ENCODE measurements around the gene COMMD3. TPM values are rescaled to one million over a fixed set of nuclear protein-coding genes. Genes with fewer than 3 reads are reported as not detected.
A peak's percentile ranks its signal among the peaks of the same experiment; 100 is the strongest.

Gene COMMD3
- 10 to 100 TPM in 3 of 4 donors, 1 to 10 TPM in 1; 7.4 to 39.5 (median 25.8) TPM for total RNA-seq

GRCh38 chr10:22316286-22317075, at the start of gene COMMD3:
Gene COMMD3, plus strand, starts transcription at chr10:22316388. Its CDS starts 30 bp downstream, at chr10:22316418.
- H3K27me3 ChIP-seq: no peaks in the 10 kb centered on the region
- TF ChIP-seq POLR2A (IDR thresholded peaks at IDR 0.05) (peak; percentile 72 to 74), CTCF (IDR thresholded peaks at IDR 0.05) (no peak)
- no peaks in the 10 kb centered on the region for H3K36me3 ChIP-seq
- peak within 1 kb of the TSS; percentile 94 for H3K27ac ChIP-seq
- H3K4me1 ChIP-seq: peaks cover 3 to 7% of the 10 kb centered on the region in 2 donors
- DNase-seq: peak; percentile 87 to 88
- H3K9me3 ChIP-seq: no peaks in the 10 kb centered on the region
- peak within 1 kb of the TSS; percentile 65 to 94 for H3K4me3 ChIP-seq
- intact Hi-C loops (cut with DNase I; ENCODE audit: low total_unique reads): no loop called here

GRCh38 chr10:22268503-22268902, 47.7 kb upstream of the COMMD3 start:
- no peaks in the 10 kb centered on the region for H3K4me1 ChIP-seq
- no peak overlapping the region for H3K27ac ChIP-seq
- DNase-seq: no peak
- intact Hi-C loops (cut with DNase I; ENCODE audit: low total_unique reads): no loop called here
- H3K27me3 ChIP-seq: no peaks in the 10 kb centered on the region
- no peak overlapping the region for H3K4me3 ChIP-seq
- no peaks in the 10 kb centered on the region for H3K36me3 ChIP-seq
- no peaks in the 10 kb centered on the region for H3K9me3 ChIP-seq
- no peak for TF ChIP-seq POLR2A (IDR thresholded peaks at IDR 0.05)
- TF ChIP-seq CTCF (IDR thresholded peaks at IDR 0.05): no peak

- Histone ChIP-seq H3K27me3 (no peaks in the 10 kb centered on the region), H3K27ac (no peak overlapping the region), H3K36me3 (no peaks in the 10 kb centered on the region), H3K4me1 (no peaks in the 10 kb centered on the region), H3K9me3 (no peaks in the 10 kb centered on the region), H3K4me3 (no peak overlapping the region)
- DNase-seq: no peak
- no peak for TF ChIP-seq CTCF (IDR thresholded peaks at IDR 0.05)
- TF ChIP-seq POLR2A (IDR thresholded peaks at IDR 0.05): no peak
- intact Hi-C loops (cut with DNase I; ENCODE audit: low total_unique reads): no loop called here
Measured at GRCh38 chr10:22271786-22272185, 44.4 kb upstream of the COMMD3 start.

GRCh38 chr10:22278441-22278782, 37.8 kb upstream of the COMMD3 start:
- no peak for DNase-seq
- TF ChIP-seq POLR2A (IDR thresholded peaks at IDR 0.05) (no peak), CTCF (IDR thresholded peaks at IDR 0.05) (no peak)
- Histone ChIP-seq H3K9me3 (no peaks in the 10 kb centered on the region), H3K27ac (no peak overlapping the region), H3K4me3 (no peak overlapping the region), H3K36me3 (no peaks in the 10 kb centered on the region), H3K27me3 (no peaks in the 10 kb centered on the region), H3K4me1 (no peaks in the 10 kb centered on the region)
- intact Hi-C loops (cut with DNase I; ENCODE audit: low total_unique reads): no loop called here

- no peaks in the 10 kb centered on the region for H3K27me3 ChIP-seq
Measured at GRCh38 chr10:22280078-22280477, 36.1 kb upstream of the COMMD3 start.

More at GRCh38 chr10:22280078-22280477, 36.1 kb upstream of the COMMD3 start:
- intact Hi-C loops (cut with DNase I; ENCODE audit: low total_unique reads): no loop called here
- H3K9me3 ChIP-seq: no peaks in the 10 kb centered on the region
- H3K36me3 ChIP-seq: no peaks in the 10 kb centered on the region
- no peak for DNase-seq
- H3K4me3 ChIP-seq: no peak overlapping the region
- no peak overlapping the region for H3K27ac ChIP-seq
- TF ChIP-seq POLR2A (IDR thresholded peaks at IDR 0.05): no peak
- TF ChIP-seq CTCF (IDR thresholded peaks at IDR 0.05): no peak
- H3K4me1 ChIP-seq: no peaks in the 10 kb centered on the region

Data from uterus (tissue), 4 donors.